Measurements from ENCODE around the gene DOCK10.

Gene DOCK10

DNA sequence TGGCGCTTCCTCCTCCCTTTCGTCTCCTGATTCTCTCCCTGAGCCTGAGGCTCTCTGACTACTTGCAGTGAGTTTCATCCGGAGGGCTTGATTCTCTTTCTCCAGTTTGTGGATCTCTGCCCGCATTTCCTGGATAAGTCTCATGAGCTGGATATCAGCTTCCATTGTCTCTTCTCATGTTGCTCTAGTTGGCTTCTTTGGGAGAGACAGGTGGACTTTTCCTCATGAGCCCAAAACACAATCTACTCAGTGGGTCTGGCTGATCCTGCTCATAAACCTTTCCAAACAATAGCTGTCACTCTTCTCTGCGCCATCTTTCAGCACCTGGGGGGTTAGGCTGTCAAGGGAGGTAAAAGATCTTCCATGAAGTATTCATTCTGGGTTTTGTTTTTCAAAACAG, 326.1 kb downstream of the DOCK10 start, which contains the start of gene CCDC195:
Gene CCDC195 (minus strand): TSS at position 165 of the 400 bp plus-strand sequence. CDS start 0 bp downstream, at position 165.
- Histone ChIP-seq H3K4me3 (ENCODE audit: insufficient read depth, low read depth, low read length) (no peak within 1 kb of the TSS), H3K27me3 (ENCODE audit: control insufficient read depth, insufficient read depth, low read length, poor library complexity, severe bottlenecking) (no peaks in the 10 kb centered on the region), H3K9me3 (ENCODE audit: control insufficient read depth, low read length) (no peaks in the 10 kb centered on the region), H3K27ac (ENCODE audit: insufficient read depth, low read depth, low read length, poor library complexity, severe bottlenecking) (no peak within 1 kb of the TSS), H3K36me3 (ENCODE audit: control insufficient read depth, insufficient read depth, low read length) (no peaks in the 10 kb centered on the region), H3K4me1 (ENCODE audit: control insufficient read depth, insufficient read depth, low read length) (no peaks in the 10 kb centered on the region)
- 88 to 91% methylated on average over 5 of the region's 5 CpGs for WGBS, 2 experiments

Data from ectodermal cell (in vitro differentiated cells).